ENCODE data around the gene ARRB1. TPM values are rescaled to one million over a fixed set of nuclear protein-coding genes. Genes with fewer than 3 reads are reported as not detected.
A peak's percentile ranks its signal among the peaks of the same experiment; 100 is the strongest.
"Not testable (repeated sequence)": the region's sequence is repeated elsewhere in the genome, so short reads cannot be mapped to it uniquely, and the experiment has no call there.

ARRB1 gene
- total and polyA plus RNA-seq, 4 donors, result 3.3 to 21.2 (median 12.5) TPM

- TF ChIP-seq FOXA2 (IDR thresholded peaks at IDR 0.05) (no peak), TAF1 (conservative IDR thresholded peaks at IDR 0.05) (no peak), CTCF (IDR thresholded peaks at IDR 0.05; ENCODE audit: low read depth, low read length, missing input control) (no peak), FOXA1 (IDR thresholded peaks at IDR 0.05) (no peak), HNF4A (conservative IDR thresholded peaks at IDR 0.05) (no peak), REST (IDR thresholded peaks at IDR 0.05) (no peak), YY1 (IDR thresholded peaks at IDR 0.05) (no peak), MAX (IDR thresholded peaks at IDR 0.05) (no peak)
- WGBS, result 79% methylated on average over 6 of the region's 6 CpGs
- no peaks in the 10 kb centered on the region for H3K27me3 ChIP-seq (ENCODE audit: control insufficient read depth in 4 of 4, insufficient read depth in 4 of 4, low read length in 3 of 4)
- H3K36me3 ChIP-seq (ENCODE audit: control insufficient read depth in 4 of 4, insufficient read depth in 3 of 4, low read depth in 1 of 4, low read length in 3 of 4), result no peaks in the 10 kb centered on the region
- no peak for DNase-seq (ENCODE audit: low spot score)
- H3K9ac ChIP-seq (ENCODE audit: low read depth in 1 of 2, low read length in 2 of 2), result no peak overlapping the region
- H3K9me3 ChIP-seq (ENCODE audit: control insufficient read depth in 4 of 4, low read length in 3 of 4), result no peaks in the 10 kb centered on the region
- no peak overlapping the region for H3K4me3 ChIP-seq (ENCODE audit: low read depth in 1 of 3, low read length in 3 of 3)
- peaks cover 0 to 12% (median 5%) of the 10 kb centered on the region in 4 donors for H3K4me1 ChIP-seq (ENCODE audit: control insufficient read depth in 4 of 4, insufficient read depth in 4 of 4, low read length in 3 of 4)
- peak overlapping the region in 1 of 2 donors; percentile 13 for H3K27ac ChIP-seq (ENCODE audit: low read depth in 1 of 2, low read length in 2 of 2)
Observed at GRCh38 chr11:75305993-75306392, 45.5 kb downstream of the ARRB1 start.

GRCh38 chr11:75305452-75305851 lies 46.0 kb downstream of the ARRB1 start:
- no peaks in the 10 kb centered on the region for H3K36me3 ChIP-seq (ENCODE audit: control insufficient read depth in 4 of 4, insufficient read depth in 3 of 4, low read depth in 1 of 4, low read length in 3 of 4)
- H3K4me3 ChIP-seq (ENCODE audit: low read depth in 1 of 3, low read length in 3 of 3), result no peak overlapping the region
- TF ChIP-seq HNF4G (IDR thresholded peaks at IDR 0.05) (no peak), NR2F2 (IDR thresholded peaks at IDR 0.05) (no peak), CTCF (IDR thresholded peaks at IDR 0.05; ENCODE audit: low read depth, low read length, missing input control) (no peak), ZBTB33 (IDR thresholded peaks at IDR 0.05) (no peak), RAD21 (IDR thresholded peaks at IDR 0.05) (no peak), REST (IDR thresholded peaks at IDR 0.05) (no peak), MAX (IDR thresholded peaks at IDR 0.05) (no peak), TAF1 (conservative IDR thresholded peaks at IDR 0.05) (no peak), RXRA (IDR thresholded peaks at IDR 0.05) (no peak)
- DNase-seq (ENCODE audit: low spot score), result no peak
- no peak overlapping the region for H3K9ac ChIP-seq (ENCODE audit: low read depth in 1 of 2, low read length in 2 of 2)
- H3K9me3 ChIP-seq (ENCODE audit: control insufficient read depth in 4 of 4, low read length in 3 of 4), result no peaks in the 10 kb centered on the region
- 85% methylated on average over 3 of the region's 3 CpGs for WGBS
- H3K4me1 ChIP-seq (ENCODE audit: control insufficient read depth in 4 of 4, insufficient read depth in 4 of 4, low read length in 3 of 4), result peaks cover 0 to 12% (median 5%) of the 10 kb centered on the region in 4 donors
- no peaks in the 10 kb centered on the region for H3K27me3 ChIP-seq (ENCODE audit: control insufficient read depth in 4 of 4, insufficient read depth in 4 of 4, low read length in 3 of 4)
- no peak overlapping the region for H3K27ac ChIP-seq (ENCODE audit: low read depth in 1 of 2, low read length in 2 of 2)

GRCh38 chr11:75304941-75305340 lies 46.5 kb downstream of the ARRB1 start:
- peaks cover 0 to 12% (median 5%) of the 10 kb centered on the region in 4 donors for H3K4me1 ChIP-seq (ENCODE audit: control insufficient read depth in 4 of 4, insufficient read depth in 4 of 4, low read length in 3 of 4)
- 80% methylated on average over 4 of the region's 4 CpGs for WGBS
- H3K27ac ChIP-seq (ENCODE audit: low read depth in 1 of 2, low read length in 2 of 2); H3K9ac ChIP-seq (ENCODE audit: low read depth in 1 of 2, low read length in 2 of 2); H3K9me3 ChIP-seq (ENCODE audit: control insufficient read depth in 4 of 4, low read length in 3 of 4); DNase-seq (ENCODE audit: low spot score); H3K36me3 ChIP-seq (ENCODE audit: control insufficient read depth in 4 of 4, insufficient read depth in 3 of 4, low read depth in 1 of 4, low read length in 3 of 4); H3K27me3 ChIP-seq (ENCODE audit: control insufficient read depth in 4 of 4, insufficient read depth in 4 of 4, low read length in 3 of 4); H3K4me3 ChIP-seq (ENCODE audit: low read depth in 1 of 3, low read length in 3 of 3): not testable (repeated sequence)
